ENCODE data around the gene ZNF236. TPM values are rescaled to one million over a fixed set of nuclear protein-coding genes. Genes with fewer than 3 reads are reported as not detected.

ZNF236 gene
- total and polyA plus RNA-seq, 2 donors: 4.0 to 10.4 TPM

GRCh38 chr18:76886112-76886511 lies 63.8 kb downstream of the ZNF236 start:
- H3K36me3 ChIP-seq (ENCODE audit: control insufficient read depth in 2 of 2, insufficient read depth in 2 of 2, low read length in 1 of 2): peaks cover 42 to 57% of the 10 kb centered on the region in 2 donors
- no peak overlapping the region for H3K27ac ChIP-seq (ENCODE audit: low read depth in 1 of 2, low read length in 1 of 2)
- DNase-seq (ENCODE audit: low read depth in 6 of 9, low spot score in 9 of 9): no peak
- H3K9me3 ChIP-seq (ENCODE audit: control insufficient read depth in 2 of 2, insufficient read depth in 1 of 2, low read length in 1 of 2): no peaks in the 10 kb centered on the region
- H3K4me1 ChIP-seq (ENCODE audit: control insufficient read depth in 2 of 2, insufficient read depth in 2 of 2, low read length in 2 of 2): no peaks in the 10 kb centered on the region
- no peak overlapping the region for H3K4me3 ChIP-seq (ENCODE audit: low read length in 2 of 2)
- H3K27me3 ChIP-seq (ENCODE audit: control insufficient read depth in 2 of 2, insufficient read depth in 1 of 2, low read length in 1 of 2): no peaks in the 10 kb centered on the region
- WGBS: 89% methylated on average over 7 of the region's 7 CpGs

GRCh38 chr18:76889091-76889699 lies 66.8 kb downstream of the ZNF236 start:
- Histone ChIP-seq H3K4me3 (ENCODE audit: low read length in 2 of 2) (no peak overlapping the region), H3K36me3 (ENCODE audit: control insufficient read depth in 2 of 2, insufficient read depth in 2 of 2, low read length in 1 of 2) (peaks cover 32 to 39% of the 10 kb centered on the region in 2 donors), H3K27ac (ENCODE audit: low read depth in 1 of 2, low read length in 1 of 2) (no peak overlapping the region), H3K27me3 (ENCODE audit: control insufficient read depth in 2 of 2, insufficient read depth in 1 of 2, low read length in 1 of 2) (no peaks in the 10 kb centered on the region), H3K9me3 (ENCODE audit: control insufficient read depth in 2 of 2, insufficient read depth in 1 of 2, low read length in 1 of 2) (no peaks in the 10 kb centered on the region), H3K4me1 (ENCODE audit: control insufficient read depth in 2 of 2, insufficient read depth in 2 of 2, low read length in 2 of 2) (no peaks in the 10 kb centered on the region)
- DNase-seq (ENCODE audit: low read depth in 6 of 9, low spot score in 9 of 9): no peak
- 96% methylated on average over 8 of the region's 8 CpGs for WGBS

GRCh38 chr18:76892832-76893231 lies 70.5 kb downstream of the ZNF236 start:
- 98% methylated on average over 5 of the region's 5 CpGs for WGBS
- Histone ChIP-seq H3K4me3 (ENCODE audit: low read length in 2 of 2) (no peak overlapping the region), H3K27ac (ENCODE audit: low read depth in 1 of 2, low read length in 1 of 2) (no peak overlapping the region), H3K36me3 (ENCODE audit: control insufficient read depth in 2 of 2, insufficient read depth in 2 of 2, low read length in 1 of 2) (peaks cover 44 to 47% of the 10 kb centered on the region in 2 donors), H3K27me3 (ENCODE audit: control insufficient read depth in 2 of 2, insufficient read depth in 1 of 2, low read length in 1 of 2) (no peaks in the 10 kb centered on the region), H3K4me1 (ENCODE audit: control insufficient read depth in 2 of 2, insufficient read depth in 2 of 2, low read length in 2 of 2) (no peaks in the 10 kb centered on the region), H3K9me3 (ENCODE audit: control insufficient read depth in 2 of 2, insufficient read depth in 1 of 2, low read length in 1 of 2) (peaks cover 2 to 13% of the 10 kb centered on the region in 2 donors)
- DNase-seq (ENCODE audit: low read depth in 6 of 9, low spot score in 9 of 9): no peak

- WGBS: 96% methylated on average over 37 of the region's 37 CpGs
- H3K4me3 ChIP-seq (ENCODE audit: low read length in 2 of 2): no peak overlapping the region
- peaks cover 32 to 47% of the 10 kb centered on the region in 2 donors for H3K36me3 ChIP-seq (ENCODE audit: control insufficient read depth in 2 of 2, insufficient read depth in 2 of 2, low read length in 1 of 2)
- no peaks in the 10 kb centered on the region for H3K4me1 ChIP-seq (ENCODE audit: control insufficient read depth in 2 of 2, insufficient read depth in 2 of 2, low read length in 2 of 2)
- H3K9me3 ChIP-seq (ENCODE audit: control insufficient read depth in 2 of 2, insufficient read depth in 1 of 2, low read length in 1 of 2): peaks cover 2 to 13% of the 10 kb centered on the region in 2 donors
- H3K27me3 ChIP-seq (ENCODE audit: control insufficient read depth in 2 of 2, insufficient read depth in 1 of 2, low read length in 1 of 2): no peaks in the 10 kb centered on the region
- no peak overlapping the region for H3K27ac ChIP-seq (ENCODE audit: low read depth in 1 of 2, low read length in 1 of 2)
- DNase-seq (ENCODE audit: low read depth in 6 of 9, low spot score in 9 of 9): no peak
Observed at GRCh38 chr18:76894566-76895346, 72.4 kb downstream of the ZNF236 start.

- H3K4me1 ChIP-seq (ENCODE audit: control insufficient read depth in 2 of 2, insufficient read depth in 2 of 2, low read length in 2 of 2): no peaks in the 10 kb centered on the region
- H3K27ac ChIP-seq (ENCODE audit: low read depth in 1 of 2, low read length in 1 of 2): no peak overlapping the region
- DNase-seq (ENCODE audit: low read depth in 6 of 9, low spot score in 9 of 9): no peak
- peaks cover 2 to 13% of the 10 kb centered on the region in 2 donors for H3K9me3 ChIP-seq (ENCODE audit: control insufficient read depth in 2 of 2, insufficient read depth in 1 of 2, low read length in 1 of 2)
- peaks cover 32 to 47% of the 10 kb centered on the region in 2 donors for H3K36me3 ChIP-seq (ENCODE audit: control insufficient read depth in 2 of 2, insufficient read depth in 2 of 2, low read length in 1 of 2)
- 96% methylated on average over 3 of the region's 3 CpGs for WGBS
- no peak overlapping the region for H3K4me3 ChIP-seq (ENCODE audit: low read length in 2 of 2)
- H3K27me3 ChIP-seq (ENCODE audit: control insufficient read depth in 2 of 2, insufficient read depth in 1 of 2, low read length in 1 of 2): no peaks in the 10 kb centered on the region
Observed at GRCh38 chr18:76895498-76895897, 73.1 kb downstream of the ZNF236 start.

GRCh38 chr18:76896677-76897076 lies 74.3 kb downstream of the ZNF236 start:
- peaks cover 32 to 48% of the 10 kb centered on the region in 2 donors for H3K36me3 ChIP-seq (ENCODE audit: control insufficient read depth in 2 of 2, insufficient read depth in 2 of 2, low read length in 1 of 2)
- no peak overlapping the region for H3K27ac ChIP-seq (ENCODE audit: low read depth in 1 of 2, low read length in 1 of 2)
- no peak overlapping the region for H3K4me3 ChIP-seq (ENCODE audit: low read length in 2 of 2)
- no peaks in the 10 kb centered on the region for H3K27me3 ChIP-seq (ENCODE audit: control insufficient read depth in 2 of 2, insufficient read depth in 1 of 2, low read length in 1 of 2)
- DNase-seq (ENCODE audit: low read depth in 6 of 9, low spot score in 9 of 9): no peak
- peaks cover 2 to 13% of the 10 kb centered on the region in 2 donors for H3K9me3 ChIP-seq (ENCODE audit: control insufficient read depth in 2 of 2, insufficient read depth in 1 of 2, low read length in 1 of 2)
- no peaks in the 10 kb centered on the region for H3K4me1 ChIP-seq (ENCODE audit: control insufficient read depth in 2 of 2, insufficient read depth in 2 of 2, low read length in 2 of 2)

GRCh38 chr18:76897257-76897656 lies 74.9 kb downstream of the ZNF236 start:
- Histone ChIP-seq H3K27me3 (ENCODE audit: control insufficient read depth in 2 of 2, insufficient read depth in 1 of 2, low read length in 1 of 2) (no peaks in the 10 kb centered on the region), H3K4me1 (ENCODE audit: control insufficient read depth in 2 of 2, insufficient read depth in 2 of 2, low read length in 2 of 2) (no peaks in the 10 kb centered on the region), H3K36me3 (ENCODE audit: control insufficient read depth in 2 of 2, insufficient read depth in 2 of 2, low read length in 1 of 2) (peaks cover 32 to 48% of the 10 kb centered on the region in 2 donors), H3K9me3 (ENCODE audit: control insufficient read depth in 2 of 2, insufficient read depth in 1 of 2, low read length in 1 of 2) (peaks cover 2 to 13% of the 10 kb centered on the region in 2 donors), H3K27ac (ENCODE audit: low read depth in 1 of 2, low read length in 1 of 2) (no peak overlapping the region), H3K4me3 (ENCODE audit: low read length in 2 of 2) (no peak overlapping the region)
- 98% methylated on average over 2 of the region's 2 CpGs for whole genome bisulfite sequencing
- DNase-seq (ENCODE audit: low read depth in 6 of 9, low spot score in 9 of 9): no peak

GRCh38 chr18:76903386-76903785 lies 81.0 kb downstream of the ZNF236 start:
- H3K36me3 ChIP-seq (ENCODE audit: control insufficient read depth in 2 of 2, insufficient read depth in 2 of 2, low read length in 1 of 2): peaks cover 23 to 33% of the 10 kb centered on the region in 2 donors

GRCh38 chr18:76905821-76906220 lies 83.5 kb downstream of the ZNF236 start:
- peaks cover 39 to 45% of the 10 kb centered on the region in 2 donors for H3K36me3 ChIP-seq (ENCODE audit: control insufficient read depth in 2 of 2, insufficient read depth in 2 of 2, low read length in 1 of 2)
- WGBS: 97% methylated on average over 4 of the region's 4 CpGs
- H3K27me3 ChIP-seq (ENCODE audit: control insufficient read depth in 2 of 2, insufficient read depth in 1 of 2, low read length in 1 of 2): no peaks in the 10 kb centered on the region
- H3K9me3 ChIP-seq (ENCODE audit: control insufficient read depth in 2 of 2, insufficient read depth in 1 of 2, low read length in 1 of 2): no peaks in the 10 kb centered on the region
- H3K4me3 ChIP-seq (ENCODE audit: low read length in 2 of 2): no peak overlapping the region
- H3K27ac ChIP-seq (ENCODE audit: low read depth in 1 of 2, low read length in 1 of 2): no peak overlapping the region
- no peaks in the 10 kb centered on the region for H3K4me1 ChIP-seq (ENCODE audit: control insufficient read depth in 2 of 2, insufficient read depth in 2 of 2, low read length in 2 of 2)
- DNase-seq (ENCODE audit: low read depth in 6 of 9, low spot score in 9 of 9): no peak

More at GRCh38 chr18:76903386-76903785, 81.0 kb downstream of the ZNF236 start:
- no peak for DNase-seq (ENCODE audit: low read depth in 6 of 9, low spot score in 9 of 9)
- Histone ChIP-seq H3K9me3 (ENCODE audit: control insufficient read depth in 2 of 2, insufficient read depth in 1 of 2, low read length in 1 of 2) (no peaks in the 10 kb centered on the region), H3K27ac (ENCODE audit: low read depth in 1 of 2, low read length in 1 of 2) (no peak overlapping the region), H3K4me1 (ENCODE audit: control insufficient read depth in 2 of 2, insufficient read depth in 2 of 2, low read length in 2 of 2) (no peaks in the 10 kb centered on the region), H3K27me3 (ENCODE audit: control insufficient read depth in 2 of 2, insufficient read depth in 1 of 2, low read length in 1 of 2) (no peaks in the 10 kb centered on the region), H3K4me3 (ENCODE audit: low read length in 2 of 2) (no peak overlapping the region)
- over 99% methylated on average over 6 of the region's 6 CpGs for WGBS

All from thymus (tissue), 11 donors.